Measurements from ENCODE around the gene TSEN34. TPM values are rescaled to one million over a fixed set of nuclear protein-coding genes. Genes with fewer than 3 reads are reported as not detected.
"Not testable (repeated sequence)": the region's sequence is repeated elsewhere in the genome, so short reads cannot be mapped to it uniquely, and the experiment has no call there.

The TSEN34 gene
- polyA plus RNA-seq, 1 donor, result 32.5 TPM

DNA sequence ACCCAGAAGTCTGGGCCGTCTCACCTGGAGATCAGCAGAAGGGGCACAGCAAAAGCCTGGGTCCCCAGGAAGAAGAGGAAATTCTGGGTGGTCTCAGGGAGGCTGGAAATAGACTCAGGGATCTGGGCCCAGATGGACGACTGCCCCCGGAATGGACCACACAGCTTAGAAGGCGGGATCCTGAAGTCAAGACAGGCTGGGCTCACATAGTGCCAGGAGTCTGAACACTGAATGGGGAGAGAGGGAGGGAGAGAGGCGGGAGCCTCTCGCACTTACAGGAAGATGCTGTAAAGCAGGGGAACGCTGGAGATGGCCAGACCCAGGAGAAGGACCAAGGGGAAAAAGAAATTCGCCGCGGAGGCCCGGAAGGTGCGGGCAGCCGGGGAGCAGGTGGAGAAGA lies 30.3 kb upstream of the TSEN34 start:
- no peak for DNase-seq (ENCODE audit: low read depth)

DNA sequence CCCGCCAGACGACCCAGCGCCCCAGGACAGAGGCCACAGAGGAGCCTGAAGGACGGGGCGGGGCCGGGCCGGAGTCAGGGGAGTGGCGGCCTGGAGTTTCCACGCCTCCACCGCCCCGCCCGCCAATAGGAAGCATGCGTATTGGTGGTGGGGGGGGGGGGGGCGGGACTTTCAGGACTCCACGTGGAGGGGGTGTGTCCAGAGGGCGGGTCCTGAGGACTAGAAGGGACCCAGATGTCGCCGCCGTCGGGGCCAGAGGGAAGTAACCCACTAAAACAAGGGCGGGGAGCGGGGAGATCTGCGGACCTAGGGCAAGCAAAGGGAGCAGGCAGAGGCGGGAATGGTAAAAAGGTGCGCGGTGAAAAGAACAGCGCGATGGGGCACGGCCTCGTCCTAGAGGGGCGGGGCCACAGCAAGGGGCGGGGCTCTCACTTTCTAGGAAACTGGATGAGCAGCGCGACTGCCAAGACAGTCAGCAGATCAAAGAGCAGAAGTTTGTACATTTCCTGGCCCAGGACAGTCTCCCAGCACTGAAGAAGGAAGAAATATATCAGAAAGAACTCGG lies 28.8 kb upstream of the TSEN34 start:
- no peak for DNase-seq (ENCODE audit: low read depth)

DNA sequence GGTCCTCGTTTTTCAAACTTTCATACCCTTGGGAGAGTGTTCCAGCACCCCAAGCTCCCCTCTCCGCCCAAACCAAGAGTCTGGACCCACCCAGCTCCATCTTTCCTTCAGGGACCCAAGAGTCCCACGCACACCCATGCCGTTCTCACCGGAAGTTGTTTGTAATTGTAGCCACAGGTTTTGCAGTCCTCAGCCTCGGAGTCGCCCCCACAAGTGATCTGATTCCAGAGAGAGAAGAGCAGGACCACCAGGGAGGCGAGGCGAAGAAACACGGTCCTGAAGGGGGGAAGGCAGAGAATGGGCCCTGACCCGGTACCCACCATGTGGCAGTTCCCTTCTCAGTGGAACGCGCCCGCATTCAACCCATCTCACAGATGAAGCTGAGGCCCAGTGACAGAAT lies 28.2 kb upstream of the TSEN34 start:
- DNase-seq (ENCODE audit: low read depth), result no peak

DNA sequence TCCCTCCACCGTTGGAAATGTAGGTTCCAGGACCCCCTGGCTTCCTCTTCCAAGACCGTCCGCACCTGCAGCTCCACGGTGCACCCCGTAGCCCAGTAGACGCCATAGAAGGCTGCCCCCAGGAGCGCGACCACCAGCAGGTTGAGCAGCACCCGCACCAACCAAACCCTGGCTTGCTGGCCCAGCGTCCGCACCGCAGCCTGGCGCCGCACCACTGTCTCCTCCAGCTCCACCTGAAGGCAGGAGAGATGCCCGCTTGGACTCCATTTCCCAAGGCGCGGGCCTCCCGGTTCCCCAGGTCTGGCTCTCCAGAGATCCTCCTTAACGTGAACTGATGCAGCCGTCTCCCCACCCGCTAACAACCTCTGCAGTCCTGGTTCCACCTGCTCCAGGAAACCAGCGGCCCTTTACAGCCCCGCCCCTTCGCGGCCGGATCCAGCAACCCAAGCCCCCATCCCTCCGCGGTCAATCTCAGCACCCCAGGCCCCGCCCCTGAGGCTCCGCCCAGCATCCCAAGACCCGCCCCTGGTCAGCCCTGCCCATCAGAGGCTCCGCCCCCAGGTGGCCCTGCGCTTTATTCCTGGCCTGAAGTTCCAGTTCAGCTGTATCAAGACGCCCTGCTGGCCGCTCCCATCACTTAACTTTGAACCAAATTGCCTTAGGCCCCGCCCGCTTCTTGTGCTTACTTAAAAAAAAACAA lies 26.6 kb upstream of the TSEN34 start:
- no peak for DNase-seq (ENCODE audit: low read depth)

DNA sequence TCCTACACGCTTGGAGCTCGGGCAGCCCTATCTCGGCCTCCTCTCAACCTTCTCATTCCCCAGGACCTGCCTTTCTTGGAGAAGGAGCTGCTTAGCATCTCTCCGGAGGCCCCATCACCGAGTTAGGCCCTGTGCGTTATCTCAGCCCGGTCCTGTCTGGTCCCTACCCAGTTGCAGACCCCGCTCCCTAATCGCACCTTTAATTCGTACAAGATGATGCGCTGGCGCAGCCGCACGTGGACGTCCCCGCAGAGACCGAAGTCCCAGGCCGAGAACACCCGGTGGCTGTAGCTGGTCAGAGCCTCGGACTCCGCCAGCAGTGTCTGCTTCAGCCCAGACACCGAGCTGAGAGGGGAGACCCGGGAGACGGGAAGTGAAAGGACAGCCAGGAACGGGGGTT lies 25.9 kb upstream of the TSEN34 start:
- no peak for DNase-seq (ENCODE audit: low read depth)

DNA sequence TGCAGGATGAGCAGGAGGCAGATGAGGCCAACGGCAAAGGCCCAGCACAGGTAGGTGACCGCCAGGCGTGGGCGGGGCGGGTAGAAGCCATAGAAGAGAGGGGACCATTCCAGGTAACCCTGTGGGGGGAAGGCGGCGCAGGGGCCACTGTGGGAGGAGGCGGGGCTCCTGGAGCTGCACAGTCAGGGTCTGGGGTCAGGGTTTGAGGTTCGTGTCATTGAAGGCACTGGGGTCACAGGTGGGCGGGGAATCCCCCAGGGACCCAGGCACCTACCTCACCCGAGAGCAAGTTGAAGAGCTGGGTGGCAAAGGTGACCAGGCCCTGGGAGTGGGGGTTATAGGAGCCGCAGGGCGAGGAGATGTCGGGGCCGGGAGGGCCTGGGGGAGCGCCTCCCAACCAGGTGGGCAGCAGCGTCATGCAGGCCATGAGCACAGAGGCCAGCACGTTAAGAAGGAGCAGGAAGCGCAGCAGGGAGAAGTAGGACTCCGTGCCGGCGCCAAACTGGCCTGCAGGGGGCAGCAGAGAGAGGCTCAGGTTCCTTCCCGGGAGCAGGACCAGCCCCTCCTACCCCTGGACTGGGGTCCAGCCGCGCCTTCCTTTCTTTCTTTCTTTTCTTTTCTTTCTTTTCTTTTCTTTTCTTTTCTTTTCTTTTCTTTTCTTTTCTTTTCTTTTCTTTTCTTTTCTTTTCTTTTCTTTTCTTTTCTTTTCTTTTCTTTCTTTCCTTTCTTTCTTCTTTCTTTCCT lies 22.8 kb upstream of the TSEN34 start:
- no peak for DNase-seq (ENCODE audit: low read depth)

DNA sequence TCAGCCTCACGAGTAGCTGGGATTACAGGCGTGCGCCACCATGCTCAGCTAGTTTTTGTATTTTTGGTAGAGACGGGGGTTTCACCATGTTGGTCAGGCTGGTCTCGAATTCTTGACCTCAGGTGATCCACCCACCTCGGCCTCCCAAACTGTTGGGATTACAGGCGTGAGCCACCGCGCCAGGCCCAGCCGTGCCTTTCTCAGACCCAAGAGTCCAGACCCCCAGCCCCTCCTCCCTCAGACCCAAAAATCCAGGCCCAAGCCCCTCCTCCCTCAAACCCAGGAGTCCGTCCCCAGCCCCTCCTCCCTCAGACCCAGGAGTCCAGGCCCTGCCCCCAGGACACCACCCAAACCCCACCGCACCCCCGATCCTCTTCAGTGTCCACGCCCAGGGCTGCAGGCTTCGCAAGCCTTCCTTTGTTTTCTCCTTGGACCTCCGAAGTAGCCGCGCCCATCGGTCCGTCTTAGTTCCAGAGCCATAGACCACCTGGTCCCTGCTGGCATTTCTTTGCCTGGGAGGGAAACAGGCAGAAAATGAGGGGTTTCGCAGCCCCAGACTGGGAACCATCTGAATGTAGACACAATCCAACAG lies 21.9 kb upstream of the TSEN34 start:
- no peak for DNase-seq (ENCODE audit: low read depth)

DNA sequence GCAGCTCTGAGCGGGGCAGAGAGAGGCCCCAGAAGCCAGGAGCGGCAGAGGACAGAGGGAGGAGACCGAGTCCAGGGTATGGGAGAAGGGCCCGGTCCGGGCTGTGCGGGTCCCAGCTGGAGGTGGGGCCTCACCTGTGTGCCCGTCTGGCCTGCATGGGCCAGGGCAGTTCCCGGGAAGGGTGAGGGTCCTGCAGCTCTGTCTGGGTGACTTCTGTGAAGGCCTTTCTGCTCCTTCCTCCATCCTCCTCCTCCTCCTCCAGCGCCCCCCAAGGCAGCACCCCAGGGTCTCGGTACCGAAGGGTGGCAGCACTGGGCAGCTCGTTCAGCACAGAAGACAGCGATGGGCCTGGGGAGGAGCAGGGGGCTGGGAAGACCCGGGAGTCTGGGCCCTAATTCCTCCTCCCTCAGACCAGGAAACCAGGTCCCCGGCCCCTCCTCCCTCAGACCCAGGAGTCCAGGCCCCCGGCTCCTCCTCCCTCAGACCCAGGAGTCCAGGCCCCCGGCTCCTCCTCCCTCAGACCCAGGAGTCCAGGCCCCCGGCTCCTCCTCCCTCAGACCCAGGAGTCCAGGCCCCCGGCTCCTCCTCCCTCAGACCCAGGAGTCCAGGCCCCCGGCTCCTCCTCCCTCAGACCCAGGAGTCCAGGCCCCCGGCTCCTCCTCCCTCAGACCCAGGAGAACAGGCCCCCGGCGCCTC lies 19.2 kb upstream of the TSEN34 start:
- DNase-seq (ENCODE audit: low read depth), result not testable (repeated sequence)

DNA sequence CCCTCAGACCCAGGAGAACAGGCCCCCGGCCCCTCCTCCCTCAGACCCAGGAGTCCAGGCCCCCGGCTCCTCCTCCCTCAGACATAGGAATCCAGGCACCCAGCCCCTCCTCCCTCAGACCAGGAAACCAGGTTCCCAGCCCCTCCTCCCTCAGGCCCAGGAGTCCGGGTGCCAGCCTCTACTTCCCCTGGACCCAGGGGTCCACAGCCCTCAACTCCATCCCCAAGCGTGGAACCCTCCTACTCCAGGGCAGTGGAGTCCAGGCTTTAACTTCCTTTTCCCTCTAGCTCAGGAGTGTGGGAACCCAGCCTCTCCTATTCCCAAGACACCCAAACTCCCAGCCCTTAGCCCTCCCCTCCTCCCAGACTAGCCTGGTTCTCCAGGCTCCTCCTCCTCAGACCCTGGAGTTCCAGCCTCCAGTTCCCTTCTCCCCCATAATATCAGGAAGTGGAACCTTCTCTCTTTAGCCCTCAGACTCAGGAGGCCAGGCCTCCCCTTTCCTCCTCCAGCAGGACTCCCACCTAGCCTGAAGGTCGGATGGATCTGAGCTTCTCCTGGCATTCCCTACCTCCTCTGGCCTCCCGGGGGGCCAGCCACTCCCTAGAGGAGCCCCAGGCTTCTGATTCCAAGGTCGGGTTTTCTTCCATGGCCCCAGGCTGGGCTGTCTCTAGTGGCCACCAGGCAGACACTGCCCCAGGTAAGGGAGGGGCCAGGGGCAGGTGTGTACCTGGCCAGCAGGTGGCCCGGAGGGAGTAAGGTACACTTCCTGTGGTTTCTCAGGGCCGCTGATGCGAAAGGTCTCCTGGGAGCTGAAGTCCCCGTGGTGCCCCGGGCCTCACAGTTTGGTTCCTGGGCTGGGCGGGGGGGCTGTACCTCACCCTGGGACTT lies 18.4 kb upstream of the TSEN34 start, which contains the start of gene TMC4:
Gene TMC4 (minus strand): TSS at position 690 of the 888 bp plus-strand sequence. CDS start 43 bp downstream, at position 647.
- no peak for DNase-seq (ENCODE audit: low read depth)

DNA sequence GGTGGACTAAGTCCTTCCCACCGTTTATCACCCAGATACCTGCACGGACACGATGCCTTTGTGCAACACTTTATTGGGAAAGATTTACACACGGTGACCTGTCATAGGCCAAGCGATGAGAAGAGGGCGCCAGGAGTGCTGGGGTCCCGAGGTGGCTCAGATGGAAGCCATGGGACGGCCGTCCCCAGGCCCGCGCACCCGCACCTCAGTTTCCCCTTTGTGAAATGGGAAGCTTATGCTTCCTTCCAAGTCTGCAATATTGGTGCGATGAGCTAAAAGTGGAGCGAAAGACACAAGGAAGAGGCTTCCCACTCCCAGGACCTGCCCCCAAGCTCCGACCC lies 17.8 kb upstream of the TSEN34 start:
- DNase-seq (ENCODE audit: low read depth), result no peak

DNA sequence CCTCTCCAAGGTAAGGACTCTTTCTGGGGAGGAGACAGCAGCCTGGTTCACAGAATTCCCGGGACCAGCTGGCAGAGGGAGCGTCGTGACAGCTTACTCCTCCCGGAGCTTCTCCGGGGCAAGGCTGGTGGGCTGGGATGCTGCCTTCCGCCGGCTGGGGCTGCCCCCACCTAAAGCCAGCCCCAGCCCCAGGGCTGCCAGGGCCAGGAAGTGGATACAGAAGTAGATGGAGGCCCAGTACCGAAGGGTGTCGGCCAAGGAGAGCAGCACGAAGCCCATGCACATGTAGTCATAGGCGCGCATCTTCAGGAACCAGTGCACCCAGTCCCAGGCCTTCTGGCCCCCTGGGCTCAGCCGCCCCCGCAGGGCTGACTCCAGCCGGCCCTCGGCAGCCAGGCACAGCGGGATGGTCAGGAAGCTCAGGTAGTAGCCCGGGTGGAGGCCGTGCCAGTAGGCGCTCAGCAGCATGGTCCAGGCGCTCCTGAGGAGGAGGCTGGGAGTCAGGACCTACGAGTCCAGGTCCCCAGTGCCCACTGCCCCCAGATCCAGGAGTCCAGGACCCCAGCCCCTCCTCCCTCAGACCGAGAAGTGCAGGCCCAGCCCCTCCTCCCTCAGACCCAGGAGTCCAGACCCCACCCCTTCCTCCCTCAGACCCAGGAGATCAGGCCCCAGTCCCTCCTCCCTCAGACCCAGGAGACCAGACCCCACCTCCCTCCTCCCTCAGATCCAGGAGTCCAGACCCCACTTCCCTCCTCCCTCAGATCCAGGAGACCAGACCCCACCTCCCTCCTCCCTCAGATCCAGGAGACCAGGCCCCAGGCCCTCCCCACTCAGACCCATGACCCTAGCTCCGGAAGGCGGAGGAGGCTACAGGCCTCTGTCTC lies 16.9 kb upstream of the TSEN34 start:
- DNase-seq (ENCODE audit: low read depth), result no peak

DNA sequence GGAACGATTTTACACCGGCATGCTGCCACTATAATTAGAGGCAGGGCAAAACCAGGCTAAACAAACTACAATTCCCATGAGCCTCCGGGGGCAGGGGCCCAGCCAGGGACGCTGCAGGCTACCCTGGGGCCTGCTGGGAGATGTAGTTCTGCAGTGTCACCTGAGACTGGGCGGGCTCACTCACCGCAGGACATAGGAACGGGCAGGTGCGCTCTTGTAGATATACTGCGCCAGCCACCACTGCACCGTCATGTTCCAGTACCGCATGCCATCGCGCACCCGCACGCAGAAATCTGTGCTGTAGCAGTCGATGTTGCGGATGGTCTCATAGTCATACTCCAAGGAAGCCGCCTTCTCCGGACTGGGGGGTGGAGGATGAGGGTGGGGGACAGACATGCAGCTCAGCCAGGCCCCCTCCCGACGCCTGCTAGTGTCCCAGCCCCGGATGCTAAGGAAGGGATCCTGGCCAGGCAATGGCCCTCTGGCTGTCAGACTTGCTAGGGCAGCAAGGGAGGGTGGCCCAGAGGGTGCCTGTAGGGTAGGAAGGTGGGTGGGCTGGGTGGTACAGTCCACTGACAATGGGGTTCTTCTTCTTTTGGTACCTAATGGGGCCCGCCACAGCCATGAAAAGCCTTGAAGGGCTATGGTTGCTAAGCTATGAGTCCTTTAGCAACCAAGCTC lies 12.4 kb upstream of the TSEN34 start:
- no peak for DNase-seq (ENCODE audit: low read depth)

DNA sequence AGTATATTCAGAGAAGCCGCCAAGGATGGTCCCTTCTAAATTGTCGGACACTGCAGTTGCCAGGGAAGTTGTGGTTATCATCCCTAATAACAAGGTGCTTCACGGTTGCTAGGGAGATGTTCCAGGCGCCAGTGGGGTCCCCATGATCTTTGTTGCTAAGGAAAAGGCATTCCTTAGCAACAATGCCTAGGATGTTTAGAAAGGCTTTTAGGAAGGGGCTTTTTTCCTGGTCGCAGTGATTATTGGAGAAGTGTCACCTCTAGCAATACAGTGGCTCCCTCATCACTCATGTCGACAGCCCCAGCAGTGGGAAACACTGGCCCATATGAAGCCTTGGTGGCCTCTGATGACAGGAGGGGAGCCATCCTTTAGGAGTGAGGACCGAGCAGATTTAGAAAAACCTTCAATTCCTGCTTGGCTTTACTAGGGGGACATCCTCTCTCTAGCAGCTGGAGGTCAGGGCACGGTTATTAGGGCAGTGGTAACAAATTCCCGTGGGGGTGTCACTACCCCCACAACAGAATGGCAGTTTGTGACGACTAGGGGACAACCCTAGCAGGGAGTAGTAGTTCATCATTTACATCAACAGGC lies 11.8 kb upstream of the TSEN34 start:
- no peak for DNase-seq (ENCODE audit: low read depth)

DNA sequence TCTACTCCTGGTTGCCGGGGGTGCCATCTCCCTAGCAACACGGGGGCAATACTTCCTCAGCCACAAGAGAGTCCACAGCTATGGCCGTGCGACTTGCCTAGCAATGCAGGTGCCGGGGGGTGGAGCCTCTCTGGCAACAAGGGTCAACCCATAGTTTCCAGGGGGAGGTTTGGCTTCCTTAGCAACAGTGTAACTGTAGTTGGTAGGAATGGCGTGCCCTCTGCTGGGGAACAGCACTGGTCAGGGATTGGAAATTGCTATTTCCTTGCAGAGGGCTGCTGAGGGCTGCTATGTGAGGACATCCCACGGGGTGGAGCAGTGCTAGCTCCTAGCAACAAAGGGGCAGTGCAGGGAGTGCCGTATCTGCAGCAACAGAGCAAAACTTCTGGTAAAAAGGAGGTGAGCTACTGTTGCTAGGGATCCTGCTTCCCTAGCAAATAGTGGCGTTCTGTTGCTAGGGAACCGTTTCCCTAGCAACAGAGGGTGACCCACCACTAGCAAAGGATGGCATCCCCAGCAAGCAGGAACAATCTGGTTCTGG lies 11.1 kb upstream of the TSEN34 start:
- DNase-seq (ENCODE audit: low read depth), result no peak

DNA sequence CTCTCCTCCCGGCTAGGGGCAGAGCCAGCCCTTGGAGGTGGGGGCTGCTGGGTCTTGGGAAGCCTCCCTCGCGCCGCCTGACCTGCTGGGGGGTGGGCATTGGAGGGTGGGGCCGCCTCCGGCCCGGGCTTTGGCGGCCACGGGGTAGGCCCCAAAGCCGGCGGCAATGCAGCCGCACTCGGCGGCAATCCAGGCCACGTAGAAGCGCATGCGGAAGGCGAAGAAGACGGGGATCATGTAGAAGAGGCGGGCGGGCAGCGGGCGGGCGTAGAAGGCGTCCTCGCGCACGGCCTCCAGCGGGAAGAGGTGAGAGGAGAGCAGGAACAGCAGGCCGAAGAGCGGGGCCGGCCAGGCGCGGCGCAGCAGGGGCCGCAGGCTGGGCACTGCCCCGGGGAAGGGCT lies 10.4 kb upstream of the TSEN34 start:
- DNase-seq (ENCODE audit: low read depth), result no peak

DNA sequence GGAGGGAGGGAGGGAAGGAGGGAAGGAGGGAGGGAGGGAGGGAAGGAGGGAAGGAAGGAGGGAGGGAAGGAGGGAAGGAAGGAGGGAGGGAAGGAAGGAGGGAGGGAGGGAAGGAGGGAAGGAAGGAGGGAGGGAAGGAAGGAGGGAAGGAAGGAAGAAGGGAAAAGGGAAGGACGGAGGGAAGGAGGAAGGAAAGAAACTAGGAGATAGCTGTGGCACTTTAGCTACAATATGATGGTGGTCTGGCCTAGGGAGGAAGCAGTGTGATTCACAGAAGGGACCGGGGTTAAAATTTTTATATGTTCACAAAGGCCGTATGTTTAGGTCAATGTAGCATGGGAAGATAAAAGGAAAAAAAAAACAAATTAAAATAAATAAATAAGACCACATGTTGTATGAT lies 9.2 kb upstream of the TSEN34 start:
- DNase-seq (ENCODE audit: low read depth), result not testable (repeated sequence)

DNA sequence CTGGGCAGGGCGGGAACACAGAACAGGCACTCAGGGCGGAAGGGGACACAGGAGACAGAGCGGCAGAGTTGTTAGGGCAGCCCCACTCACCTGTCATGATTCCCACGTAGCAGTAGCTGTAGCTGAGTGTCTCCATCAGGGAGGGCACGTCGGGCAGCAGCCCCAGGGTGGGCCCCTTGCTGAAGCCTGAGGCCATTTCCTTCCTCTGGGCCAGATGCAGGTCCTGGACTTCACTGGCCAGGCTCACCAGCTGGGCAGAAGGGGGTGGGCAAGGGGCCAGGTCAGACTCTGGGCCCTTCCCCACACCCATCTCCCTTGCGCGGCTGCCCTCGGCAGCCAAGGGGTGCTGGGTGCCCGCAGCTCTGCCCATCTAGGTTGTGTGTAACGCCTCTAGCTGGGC lies 7.7 kb upstream of the TSEN34 start:
- DNase-seq (ENCODE audit: low read depth), result no peak

DNA sequence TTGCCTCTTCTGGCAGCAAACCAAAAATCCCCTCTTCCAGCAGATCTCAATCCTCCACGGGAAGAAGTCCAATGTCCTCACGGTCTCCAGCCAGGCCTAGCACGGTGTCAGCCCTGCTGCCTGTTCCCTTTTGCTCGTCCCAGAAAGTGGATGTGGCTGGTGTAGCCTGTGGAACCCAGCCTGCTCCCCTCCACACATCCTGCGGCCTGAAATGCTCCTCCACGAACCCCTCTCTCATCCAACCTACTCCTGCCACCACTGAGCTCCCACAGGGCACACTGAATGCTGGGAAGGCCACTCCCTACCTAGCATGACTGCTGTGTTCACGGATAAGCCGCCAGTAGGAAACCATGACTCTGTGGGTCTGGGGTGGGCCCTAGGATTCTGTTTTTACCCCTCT lies 4.8 kb upstream of the TSEN34 start:
- no peak for DNase-seq (ENCODE audit: low read depth)

DNA sequence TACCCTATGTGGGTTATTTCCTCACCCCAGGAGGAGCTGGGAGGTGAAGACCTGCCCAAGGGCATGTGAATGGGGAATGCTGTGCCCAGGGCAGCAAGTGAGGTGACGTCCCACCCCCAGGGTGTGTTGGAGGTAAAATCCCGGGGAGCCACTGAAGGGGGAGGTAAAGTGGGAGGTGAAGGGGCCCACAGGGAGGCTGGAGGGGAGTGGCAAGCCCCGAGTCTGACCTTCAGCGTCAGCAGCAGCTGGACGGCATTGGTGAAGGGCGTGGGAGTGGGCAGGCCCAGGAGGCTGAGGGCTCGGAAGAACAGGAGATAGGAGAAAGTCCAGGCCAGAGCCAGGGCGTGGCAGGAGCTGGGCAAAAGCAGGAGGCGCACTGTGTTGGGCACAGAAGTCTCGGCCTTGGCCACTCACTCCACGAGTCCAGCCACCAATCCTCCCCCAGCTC lies 4.2 kb upstream of the TSEN34 start:
- DNase-seq (ENCODE audit: low read depth), result no peak

All from forelimb muscle (tissue), 1 donor.